Fibroblast of skin of left quadriceps (primary cell): Measurements from ENCODE around the gene PHKA2.

Experiments used
- DNase-seq, 2 experiments: peaks; one replicate each; pipeline ENCODE4 v3.0.0-alpha.2; 2013; ENCODE audit warnings: low read depth in 2 of 2

PHKA2 gene

GRCh38 chrX:18888281-18888680 lies 95.6 kb downstream of the PHKA2 start:
- no peak for DNase-seq

- no peak for DNase-seq
These were observed 96.1 kb downstream of the PHKA2 start for GRCh38 chrX:18887825-18888212.

GRCh38 chrX:18887177-18887824 lies 96.6 kb downstream of the PHKA2 start:
- no peak for DNase-seq

GRCh38 chrX:18886344-18887161 lies 97.4 kb downstream of the PHKA2 start:
- no peak for DNase-seq

- no peak for DNase-seq
These were observed 97.9 kb downstream of the PHKA2 start for GRCh38 chrX:18886005-18886343.

GRCh38 chrX:18885328-18886004 lies 98.4 kb downstream of the PHKA2 start:
- no peak for DNase-seq

GRCh38 chrX:18884916-18885315 lies 99.0 kb downstream of the PHKA2 start:
- no peak for DNase-seq

GRCh38 chrX:18883961-18884765 lies 99.8 kb downstream of the PHKA2 start:
- no peak for DNase-seq

- no peak for DNase-seq
These were observed 100.5 kb downstream of the PHKA2 start for GRCh38 chrX:18883234-18883960.

GRCh38 chrX:18879144-18879543 lies 104.8 kb downstream of the PHKA2 start:
- no peak for DNase-seq

GRCh38 chrX:18877469-18877868 lies 106.4 kb downstream of the PHKA2 start:
- DNase-seq, result no peak

GRCh38 chrX:18875256-18875878 lies 108.5 kb downstream of the PHKA2 start:
- DNase-seq, result no peak

- no peak for DNase-seq
These were observed 109.2 kb downstream of the PHKA2 start for GRCh38 chrX:18874560-18875255.

- no peak for DNase-seq
These were observed 110.1 kb downstream of the PHKA2 start for GRCh38 chrX:18873836-18874235.

GRCh38 chrX:18873189-18873791 lies 110.6 kb downstream of the PHKA2 start:
- DNase-seq, result peak; percentile 51 to 55

GRCh38 chrX:18872621-18873020 lies 111.3 kb downstream of the PHKA2 start:
- DNase-seq, result no peak

- no peak for DNase-seq
These were observed 111.9 kb downstream of the PHKA2 start for GRCh38 chrX:18871970-18872369.

GRCh38 chrX:18871161-18871890 lies 112.6 kb downstream of the PHKA2 start:
- no peak for DNase-seq

- DNase-seq, result no peak
These were observed 119.5 kb downstream of the PHKA2 start for GRCh38 chrX:18864390-18864920.
